HG03565 (cell line): ENCODE results near the gene CADM1.

Experiments
- ATAC-seq: cut with Tn5 transposase; IDR thresholded peaks from one replicate; pipeline ENCODE4 v1.9.1; 2021; ENCODE audit warnings: mild to moderate bottlenecking, moderate library complexity; ENCODE audit not compliant: unreplicated experiment

The CADM1 gene

GRCh38 chr11:115191761-115192160 is 312.5 kb downstream of the CADM1 start:
- ATAC-seq = no peak

GRCh38 chr11:115190196-115190595 is 314.0 kb downstream of the CADM1 start:
- ATAC-seq = no peak

- no peak for ATAC-seq
These were observed 315.3 kb downstream of the CADM1 start for GRCh38 chr11:115188898-115189278.

- ATAC-seq = no peak
These were observed 315.9 kb downstream of the CADM1 start for GRCh38 chr11:115188188-115188897.

- no peak for ATAC-seq
These were observed 318.3 kb downstream of the CADM1 start for GRCh38 chr11:115185931-115186330.

DNA sequence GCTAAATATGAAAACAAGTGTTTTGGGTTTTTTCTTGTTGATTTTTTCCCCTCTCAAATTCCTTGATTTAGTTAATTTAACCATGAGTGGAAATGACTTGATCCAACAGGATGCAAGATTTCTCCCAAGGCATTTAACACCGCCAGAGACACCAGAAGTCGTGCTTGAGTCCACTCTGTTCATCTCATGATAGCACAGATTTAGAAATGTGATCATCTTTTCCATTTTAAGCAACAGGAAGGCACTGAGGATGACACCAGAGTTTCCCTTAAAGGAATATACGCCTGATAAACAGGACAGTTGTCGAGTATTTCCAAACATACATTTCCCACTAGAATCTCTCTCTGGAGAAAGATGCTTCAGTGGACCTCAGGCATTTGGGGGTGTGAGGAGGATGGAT is 318.7 kb downstream of the CADM1 start:
- no peak for ATAC-seq

- ATAC-seq = no peak
These were observed 319.3 kb downstream of the CADM1 start for GRCh38 chr11:115184901-115185300.

GRCh38 chr11:115183830-115184229 is 320.4 kb downstream of the CADM1 start:
- ATAC-seq = no peak

DNA sequence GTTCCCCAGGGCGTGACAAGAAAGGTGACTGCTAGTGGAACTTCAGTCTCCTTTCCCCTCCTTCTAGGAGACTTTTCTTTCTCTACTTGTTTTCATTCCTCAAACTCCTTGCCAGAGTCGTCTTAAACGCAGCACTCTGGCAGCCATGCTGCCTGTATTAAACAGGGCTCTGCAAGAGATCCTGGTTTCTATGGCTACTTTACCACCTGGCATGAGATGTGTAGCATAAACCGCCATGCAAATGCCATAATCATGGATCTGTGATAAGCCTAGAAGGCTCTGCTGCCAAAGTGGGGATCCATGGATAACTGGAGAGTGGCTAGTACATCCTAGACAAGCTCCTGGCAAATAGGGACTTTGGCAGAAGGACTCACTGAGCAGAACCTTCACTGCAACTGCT is 321.1 kb downstream of the CADM1 start:
- ATAC-seq = no peak

- no peak for ATAC-seq
These were observed 321.8 kb downstream of the CADM1 start for GRCh38 chr11:115182282-115182955.

DNA sequence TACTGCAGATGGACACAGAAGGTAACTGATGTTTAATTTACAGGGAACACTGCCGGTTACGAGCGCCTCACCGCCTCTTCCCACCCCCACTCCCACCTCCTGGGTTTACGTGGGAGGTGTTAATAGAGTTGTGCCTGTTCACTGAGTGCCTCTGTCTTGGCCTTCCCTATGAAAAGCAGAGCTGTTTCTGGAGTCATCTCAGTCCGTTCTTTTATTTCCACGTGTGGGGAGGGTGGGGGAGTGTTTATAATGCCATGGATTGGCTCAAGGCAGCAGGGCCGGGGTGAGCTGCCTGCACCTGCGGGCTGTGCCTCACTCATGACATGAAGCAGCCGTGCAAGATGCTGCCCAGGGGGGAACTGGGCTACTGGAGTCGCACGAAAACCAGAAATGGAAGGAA is 322.7 kb downstream of the CADM1 start:
- no peak for ATAC-seq

DNA sequence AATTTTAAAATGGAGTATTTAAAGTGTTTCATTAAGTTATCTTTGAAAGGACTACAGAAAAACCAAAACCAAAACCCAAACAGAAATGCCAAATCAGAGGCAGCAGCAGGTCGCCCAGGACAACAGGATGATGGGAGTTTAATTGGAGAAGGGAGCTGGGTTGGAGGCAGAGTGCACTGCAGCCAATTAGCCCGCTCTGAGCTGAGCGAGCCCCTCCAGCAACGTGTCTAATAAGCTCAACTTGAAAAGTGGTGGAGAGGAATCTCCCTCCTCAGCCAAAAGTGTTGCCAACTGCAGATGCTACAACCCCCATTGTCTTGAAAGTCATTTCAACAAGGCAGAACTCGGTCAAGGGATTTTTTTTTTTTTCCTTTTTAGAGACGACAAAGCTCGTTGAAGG is 323.9 kb downstream of the CADM1 start:
- ATAC-seq = no peak

DNA sequence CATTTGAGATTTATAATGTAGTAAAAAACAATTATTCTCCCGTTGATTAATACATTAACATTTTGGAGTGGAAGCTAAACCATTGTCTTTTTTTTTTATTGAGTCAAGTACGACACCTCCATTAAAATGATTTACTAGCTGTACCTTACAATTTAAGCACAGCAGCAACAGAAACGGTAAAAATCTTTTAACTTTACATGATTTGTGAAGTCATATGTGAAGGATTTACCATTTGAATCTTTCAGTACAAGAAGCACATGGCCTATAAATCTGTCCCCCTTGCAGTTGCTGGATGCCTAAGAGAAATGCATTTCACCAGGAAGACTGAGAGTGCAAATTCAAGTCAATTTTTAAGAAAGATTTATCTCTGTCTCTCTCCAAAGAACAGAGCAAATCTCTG is 324.6 kb downstream of the CADM1 start:
- ATAC-seq = no peak

GRCh38 chr11:115178705-115179104 is 325.5 kb downstream of the CADM1 start:
- ATAC-seq = no peak

- no peak for ATAC-seq
These were observed 331.1 kb downstream of the CADM1 start for GRCh38 chr11:115173136-115173535.

DNA sequence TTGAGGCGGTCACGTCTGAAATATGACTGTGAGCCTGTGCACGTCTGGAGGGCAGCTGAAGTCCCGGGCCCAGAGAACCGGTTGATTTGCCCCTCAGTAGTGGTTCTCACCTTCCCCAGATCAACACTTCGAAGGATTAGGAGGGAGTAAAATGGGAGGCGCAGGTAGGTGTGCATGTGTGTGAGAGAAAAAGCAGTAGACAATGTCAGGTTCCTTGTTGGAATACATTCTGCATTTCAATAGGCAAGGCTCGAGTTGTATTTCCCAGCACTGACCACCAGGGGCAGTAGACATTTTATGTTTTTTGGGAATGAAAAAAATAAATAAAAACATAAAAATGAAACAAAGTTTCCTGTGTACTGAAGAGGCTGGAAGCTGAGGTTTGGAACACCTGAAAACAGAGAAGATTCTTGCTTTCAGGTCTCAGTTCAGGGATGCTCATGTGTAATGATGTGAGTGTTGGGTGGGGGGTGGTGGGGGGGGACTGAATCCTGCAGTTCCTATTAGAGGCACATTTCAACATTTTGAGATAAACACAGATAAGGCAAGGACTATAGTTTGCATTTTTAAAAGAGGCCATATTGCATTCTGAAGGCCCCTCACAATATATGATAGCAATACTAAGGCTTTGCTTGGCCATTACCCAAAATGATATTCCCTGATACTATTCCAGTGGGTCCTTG is 333.9 kb downstream of the CADM1 start:
- ATAC-seq = no peak

- no peak for ATAC-seq
These were observed 335.0 kb downstream of the CADM1 start for GRCh38 chr11:115169251-115169650.

DNA sequence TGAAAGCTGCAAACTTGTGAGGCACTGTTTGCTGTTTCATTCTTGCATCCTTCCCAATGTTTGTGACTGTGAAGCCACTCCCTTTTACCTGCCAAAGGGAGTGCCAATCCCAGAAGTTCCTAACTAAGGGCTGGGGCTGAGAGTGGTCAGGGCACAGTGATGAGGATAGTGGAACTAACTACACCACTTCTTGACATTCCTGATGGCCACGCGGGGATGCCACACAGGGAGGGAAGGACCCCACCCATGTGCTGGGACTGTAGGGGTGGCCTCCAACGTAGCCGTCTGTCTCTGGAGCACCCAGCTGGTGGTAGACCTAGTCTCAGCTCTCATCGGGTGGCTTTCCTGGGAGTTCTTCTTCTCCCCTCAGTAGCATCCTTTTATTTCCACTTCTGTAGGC is 335.5 kb downstream of the CADM1 start:
- ATAC-seq = no peak

GRCh38 chr11:115168229-115168671 is 336.0 kb downstream of the CADM1 start:
- no peak for ATAC-seq

GRCh38 chr11:115167456-115167855 is 336.8 kb downstream of the CADM1 start:
- ATAC-seq = no peak

DNA sequence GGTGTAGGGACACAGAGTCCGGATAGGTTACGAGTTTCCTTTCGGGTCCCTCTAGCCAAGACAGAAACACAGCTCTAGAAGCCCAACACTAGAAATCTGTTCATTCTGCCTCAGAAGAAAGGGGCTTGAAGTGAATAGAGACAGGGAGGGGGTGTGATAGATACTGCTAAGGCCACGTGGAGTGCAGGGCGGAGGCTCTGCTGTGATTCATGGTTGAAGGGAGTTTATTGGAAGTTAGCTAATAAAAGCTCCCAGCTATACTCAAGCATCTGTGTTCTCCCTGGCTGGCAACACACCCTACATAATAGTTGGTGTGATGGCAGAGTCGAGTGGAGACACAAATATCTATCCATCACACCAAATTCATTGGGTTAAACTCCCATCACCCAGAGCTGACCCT is 337.4 kb downstream of the CADM1 start:
- ATAC-seq = no peak

GRCh38 chr11:115164774-115165173 is 339.4 kb downstream of the CADM1 start:
- ATAC-seq = no peak
